HepG2 (cell line): Measurements from ENCODE around the gene SERTAD1. TPM values are rescaled to one million over a fixed set of nuclear protein-coding genes. Genes with fewer than 3 reads are reported as not detected.

Source experiments
- ARNTL ChIP-seq: sonication (generic); formaldehyde crosslinking; IDR thresholded peaks from 2 replicates; pipeline ENCODE4 v1.4.0; 2020; ENCODE audit warnings: mild to moderate bottlenecking, missing genetic modification reagents
- BRCA1 ChIP-seq: sonication (generic); formaldehyde crosslinking; IDR thresholded peaks from 2 replicates; pipeline ENCODE4 v1.4.0; 2020; ENCODE audit warnings: missing genetic modification reagents
- FIP1L1 ChIP-seq: fragments of 200-400 bp; formaldehyde crosslinking; IDR thresholded peaks from 2 replicates; pipeline ENCODE4 v1.6.1; 2018; ENCODE audit warnings: low read depth, mild to moderate bottlenecking, low read length, moderate library complexity, borderline replicate concordance; ENCODE audit not compliant: insufficient read depth
- MLX ChIP-seq: IDR thresholded peaks from 2 replicates; pipeline ENCODE4 v1.6.1; 2016
- NFRKB ChIP-seq: fragments of 450-650 bp; IDR thresholded peaks from 2 replicates; pipeline ENCODE4 v1.6.1; 2017
- NR2F1 ChIP-seq, 2 experiments: fragments of 450-650 bp in 1 of 2; formaldehyde crosslinking in 1 of 2; IDR thresholded peaks; 2 replicates each; pipeline versions ENCODE4 v1.5.0 to v1.6.1; 2016 to 2020; ENCODE audit warnings: mild to moderate bottlenecking in 1 of 2, missing compliant biosample characterization in 1 of 2, missing genetic modification reagents in 1 of 2, moderate library complexity in 1 of 2
- SMARCE1 ChIP-seq: fragments of 450-650 bp; IDR thresholded peaks from 2 replicates; pipeline ENCODE4 v1.6.1; 2017; ENCODE audit warnings: borderline replicate concordance
- SRY ChIP-seq: sonication (generic); formaldehyde crosslinking; IDR thresholded peaks from 2 replicates; pipeline ENCODE4 v1.8.0; 2022; ENCODE audit warnings: mild to moderate bottlenecking, missing genetic modification reagents
- ZIK1 ChIP-seq: sonication (generic); formaldehyde crosslinking; IDR thresholded peaks from 2 replicates; pipeline ENCODE4 v1.5.0; 2020; ENCODE audit warnings: mild to moderate bottlenecking, low read depth, missing genetic modification reagents, borderline replicate concordance
- ZKSCAN1 ChIP-seq: fragments of 150-350 bp; IDR thresholded peaks from 2 replicates; pipeline ENCODE4 v1.6.1; 2014; ENCODE audit warnings: low read length
- ZNF224 ChIP-seq: sonication (generic); formaldehyde crosslinking; IDR thresholded peaks from 2 replicates; pipeline ENCODE4 v1.5.0; 2020; ENCODE audit warnings: mild to moderate bottlenecking, missing genetic modification reagents
- ZNF318 ChIP-seq: sonication (generic); formaldehyde crosslinking; IDR thresholded peaks from 2 replicates; pipeline ENCODE4 v1.4.0; 2020; ENCODE audit warnings: mild to moderate bottlenecking, missing genetic modification reagents
- ZNF33B ChIP-seq: sonication (generic); formaldehyde crosslinking; IDR thresholded peaks from 2 replicates; pipeline ENCODE4 v1.5.1; 2020; ENCODE audit warnings: mild to moderate bottlenecking, missing genetic modification reagents
- ZNF724P ChIP-seq: sonication (generic); formaldehyde crosslinking; IDR thresholded peaks from 2 replicates; pipeline ENCODE4 v1.8.0; 2022; ENCODE audit warnings: missing genetic modification reagents, borderline replicate concordance
- ZNF850 ChIP-seq: sonication (generic); formaldehyde crosslinking; conservative IDR thresholded peaks from 2 replicates; pipeline ENCODE4 v1.9.0; 2021; ENCODE audit warnings: mild to moderate bottlenecking, missing genetic modification reagents
- polyA plus RNA-seq, 8 experiments: library from polyadenylated mRNA; depleted of rRNA in 3 of 8; stranded (reverse) in 7 of 8; unstranded in 1 of 8; fragments of >200 nt; fragmentation: Illumina TruSeq in 4 of 8; extraction: Trizol in 4 of 8; gene quantifications; 2 replicates each; pipeline versions ENCODE4 v1.2.1 to v1.2.3, GENCODE V29; 2011 to 2016; ENCODE audit warnings: low read depth in 4 of 8, missing spikeins in 1 of 8, mixed read lengths in 1 of 8; ENCODE audit not compliant: insufficient read depth in 1 of 8
- total RNA-seq, 5 experiments: library from RNA; depleted of rRNA; stranded (reverse); fragments of >200 nt; fragmentation: Illumina TruSeq; extraction: Trizol; gene quantifications; 2 replicates each; pipeline ENCODE4 v1.2.3, GENCODE V29; 2016; ENCODE audit warnings: low read depth in 1 of 5
- TF ChIP-seq, protein P1 (sequence below), 2 experiments: sonication (generic) in 1 of 2; formaldehyde crosslinking in 1 of 2; IDR thresholded peaks; 2 replicates each; pipeline versions ENCODE4 v1.4.0 to v1.6.1; 2016 to 2020; ENCODE audit warnings: borderline replicate concordance in 1 of 2, low read depth in 1 of 2, mild to moderate bottlenecking in 1 of 2, missing genetic modification reagents in 1 of 2

SERTAD1 gene
- total and polyA plus RNA-seq, 2 of the 13 experiments (the other 11 are each of a cell fraction or from before 2014, with no cell fraction given): 4.3 to 4.5 TPM

DNA sequence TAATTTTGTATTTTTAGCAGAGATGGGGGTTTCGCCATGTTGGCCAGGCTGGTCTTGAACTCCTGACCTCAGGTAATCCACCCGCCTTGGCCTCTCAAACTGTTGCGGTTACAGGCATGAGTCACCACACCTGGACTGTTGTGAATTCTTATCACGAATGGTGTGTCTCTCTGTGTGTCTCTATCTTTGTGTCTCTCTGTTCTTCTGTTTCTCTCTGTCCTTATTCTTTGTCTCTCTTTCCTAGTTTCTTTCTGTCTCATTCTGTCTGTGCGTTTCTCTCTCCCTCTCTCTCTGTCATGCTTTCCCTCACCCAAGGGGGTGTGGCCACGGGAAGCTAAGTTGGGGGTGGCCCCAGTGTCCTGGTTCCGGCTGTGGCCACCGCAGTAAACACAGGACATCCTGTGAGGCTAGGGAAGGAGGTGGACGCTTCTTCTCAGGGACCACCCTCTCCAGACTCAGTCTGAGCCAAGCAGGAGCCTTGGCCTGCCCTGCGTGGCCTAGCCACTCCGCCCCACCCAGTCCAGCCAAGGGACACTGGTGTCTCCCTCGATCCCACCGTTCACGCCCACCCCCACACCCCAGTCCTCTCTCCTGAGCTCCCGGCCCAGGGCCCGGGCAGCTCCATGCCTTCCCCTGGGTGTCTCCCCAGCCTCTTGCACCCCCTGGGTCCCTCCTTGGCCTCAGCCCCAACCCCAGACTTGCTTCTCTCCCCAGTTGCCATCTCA, 8.7 kb downstream of the SERTAD1 start (continued):
- TF ChIP-seq ARNTL: no peak
- no peak for TF ChIP-seq SMARCE1
- no peak for TF ChIP-seq ZIK1 (CRISPR knock-in tag)
- no peak for TF ChIP-seq MLX
- TF ChIP-seq SRY: no peak
- TF ChIP-seq, protein P1, sequence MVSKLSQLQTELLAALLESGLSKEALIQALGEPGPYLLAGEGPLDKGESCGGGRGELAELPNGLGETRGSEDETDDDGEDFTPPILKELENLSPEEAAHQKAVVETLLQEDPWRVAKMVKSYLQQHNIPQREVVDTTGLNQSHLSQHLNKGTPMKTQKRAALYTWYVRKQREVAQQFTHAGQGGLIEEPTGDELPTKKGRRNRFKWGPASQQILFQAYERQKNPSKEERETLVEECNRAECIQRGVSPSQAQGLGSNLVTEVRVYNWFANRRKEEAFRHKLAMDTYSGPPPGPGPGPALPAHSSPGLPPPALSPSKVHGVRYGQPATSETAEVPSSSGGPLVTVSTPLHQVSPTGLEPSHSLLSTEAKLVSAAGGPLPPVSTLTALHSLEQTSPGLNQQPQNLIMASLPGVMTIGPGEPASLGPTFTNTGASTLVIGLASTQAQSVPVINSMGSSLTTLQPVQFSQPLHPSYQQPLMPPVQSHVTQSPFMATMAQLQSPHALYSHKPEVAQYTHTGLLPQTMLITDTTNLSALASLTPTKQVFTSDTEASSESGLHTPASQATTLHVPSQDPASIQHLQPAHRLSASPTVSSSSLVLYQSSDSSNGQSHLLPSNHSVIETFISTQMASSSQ (IDR thresholded peaks at IDR 0.05; ENCODE audit: low read depth): no peak
- TF ChIP-seq, protein P1 (CRISPR knock-in tag; IDR thresholded peaks at IDR 0.05; ENCODE audit: borderline replicate concordance): no peak; the same call in 1 of the 2 replicates
- TF ChIP-seq NR2F1 (CRISPR knock-in tag; IDR thresholded peaks at IDR 0.05): no peak; a peak in 1 of 4 replicates
- no peak for TF ChIP-seq ZNF33B (CRISPR knock-in tag)
- no peak for TF ChIP-seq ZNF850 (CRISPR knock-in tag)
- TF ChIP-seq ZKSCAN1: no peak
- no peak for TF ChIP-seq FIP1L1
- no peak for TF ChIP-seq NFRKB
- TF ChIP-seq ZNF724P (CRISPR knock-in tag): no peak; the same call in 1 of the 2 replicates
- no peak for TF ChIP-seq BRCA1 (CRISPR knock-in tag)
- no peak for TF ChIP-seq ZNF224 (CRISPR knock-in tag)
- TF ChIP-seq ZNF318 (CRISPR knock-in tag): no peak
